SK-N-SH (cell line): ENCODE data around the gene CRYM. TPM values are rescaled to one million over a fixed set of nuclear protein-coding genes. Genes with fewer than 3 reads are reported as not detected.

ENCODE experiments used
- CTCF ChIA-PET: fragments of 300-600, 350-600 bp; formaldehyde crosslinking; extraction: SDS; loops from one replicate; lab custom pipeline; 2021; lab: Yijun Ruan, JAX
- POLR2A ChIA-PET: fragments of 350-600 bp; sonication (Branson Sonifier 250); formaldehyde crosslinking; extraction: SDS; loops from one replicate; lab custom pipeline; 2020; ENCODE audit warnings: antibody characterized with exemption, inconsistent platforms; lab: Yijun Ruan, JAX
- DNase-seq: peaks from one replicate; pipeline ENCODE4 v3.0.0; 2012
- H2AFZ ChIP-seq: fragments of 200-600 bp; sonication (generic); 2 replicates; pipeline ENCODE4 v1.8.1; 2016; ENCODE audit warnings: antibody characterized with exemption, mild to moderate bottlenecking, low read depth
- H3F3A ChIP-seq: fragments of 200-600 bp; sonication (generic); replicated peaks from 2 replicates; pipeline ENCODE3; 2016; ENCODE audit warnings: antibody characterized with exemption, mild to moderate bottlenecking; ENCODE audit not compliant: insufficient read depth
- H3K27ac ChIP-seq, 2 experiments: fragments of 200-500 bp in 1 of 2; fragments of 200-600 bp in 1 of 2; sonication (Bioruptor generic) in 1 of 2; sonication (generic), shearing (Covaris generic) in 1 of 2; 2 replicates each; pipeline versions ENCODE4 v1.5.1 to v1.6.1; 2014 to 2016; ENCODE audit warnings: low read depth in 2 of 2, inconsistent platforms in 1 of 2, low read length in 1 of 2, mild to moderate bottlenecking in 1 of 2, mixed read lengths in 1 of 2
- H3K27me3 ChIP-seq: fragments of 200-600 bp; sonication (generic), shearing (Covaris generic); 2 replicates; pipeline ENCODE4 v1.6.1; 2016; ENCODE audit warnings: mixed run types; ENCODE audit not compliant: insufficient read depth
- H3K36me3 ChIP-seq, 2 experiments: fragments of 200-500 bp in 1 of 2; fragments of 200-600 bp in 1 of 2; sonication (Bioruptor generic) in 1 of 2; sonication (generic) in 1 of 2; replicated peaks in 1 of 2; 2 replicates each; pipeline versions ENCODE3 to v1.5.1; 2014 to 2016; ENCODE audit warnings: low read length in 1 of 2, mild to moderate bottlenecking in 1 of 2; ENCODE audit not compliant: insufficient read depth in 2 of 2, control insufficient read depth in 1 of 2
- H3K4me1 ChIP-seq, 2 experiments: fragments of 200-500 bp in 1 of 2; fragments of 200-600 bp in 1 of 2; sonication (Bioruptor generic) in 1 of 2; sonication (generic), shearing (Covaris generic) in 1 of 2; 2 replicates each; pipeline versions ENCODE4 v1.5.1 to v1.6.1; 2014 to 2016; ENCODE audit warnings: low read depth in 1 of 2, low read length in 1 of 2, mixed run types in 1 of 2; ENCODE audit not compliant: insufficient read depth in 2 of 2, control insufficient read depth in 1 of 2
- H3K4me2 ChIP-seq: fragments of 200-600 bp; sonication (generic), shearing (Covaris generic); 2 replicates; pipeline ENCODE4 v1.6.1; 2017; ENCODE audit warnings: mixed run types
- H3K4me3 ChIP-seq, 2 experiments: fragments of 200-500 bp in 1 of 2; fragments of 200-600 bp in 1 of 2; sonication (Bioruptor generic) in 1 of 2; sonication (generic), shearing (Covaris generic) in 1 of 2; 2 replicates each; pipeline versions ENCODE4 v1.5.1 to v1.8.1; 2014 to 2016; ENCODE audit warnings: low read depth in 2 of 2, inconsistent platforms in 1 of 2, low read length in 1 of 2, mild to moderate bottlenecking in 1 of 2, mixed read lengths in 1 of 2, moderate library complexity in 1 of 2
- H3K79me2 ChIP-seq: fragments of 200-600 bp; sonication (generic); 2 replicates; pipeline ENCODE4 v1.8.1; 2017; ENCODE audit warnings: mild to moderate bottlenecking; ENCODE audit not compliant: insufficient read depth
- H3K9ac ChIP-seq: fragments of 200-600 bp; sonication (generic); 2 replicates; pipeline ENCODE4 v1.6.1; 2017; ENCODE audit warnings: mixed run types
- H3K9me2 ChIP-seq: fragments of 200-600 bp; sonication (generic); 2 replicates; pipeline ENCODE4 v1.6.1; 2017; ENCODE audit warnings: mixed run types
- H3K9me3 ChIP-seq: fragments of 200-600 bp; sonication (generic); 2 replicates; pipeline ENCODE4 v1.6.1; 2017; ENCODE audit warnings: mixed run types, mild to moderate bottlenecking, moderate library complexity
- H4K20me1 ChIP-seq: fragments of 200-600 bp; sonication (generic); 2 replicates; pipeline ENCODE4 v1.6.1; 2017; ENCODE audit warnings: mild to moderate bottlenecking, mixed run types; ENCODE audit not compliant: insufficient read depth
- CTCF ChIP-seq: fragments of 200-600 bp; sonication (generic); IDR thresholded peaks from 2 replicates; pipeline ENCODE4 v1.6.1; 2017; ENCODE audit warnings: antibody characterized with exemption, mild to moderate bottlenecking, moderate library complexity
- ELF1 ChIP-seq: IDR thresholded peaks from 2 replicates; pipeline ENCODE4 v1.4.0; 2012
- EP300 ChIP-seq, 2 experiments: IDR thresholded peaks; 2 replicates each; pipeline versions ENCODE4 v1.4.0 to v1.6.1; 2012; ENCODE audit warnings: borderline replicate concordance in 1 of 2, low read depth in 1 of 2, low read length in 1 of 2
- EZH2phosphoT487 ChIP-seq: fragments of 200-600 bp; sonication (generic); IDR thresholded peaks from 2 replicates; pipeline ENCODE4 v1.6.1; 2017; ENCODE audit warnings: low read depth, mixed run types, mild to moderate bottlenecking, antibody characterized with exemption, moderate library complexity, borderline replicate concordance
- GATA2 ChIP-seq: sonication (generic); formaldehyde crosslinking; IDR thresholded peaks from 2 replicates; pipeline ENCODE4 v1.5.0; 2020; ENCODE audit warnings: mild to moderate bottlenecking, missing genetic modification reagents
- MEF2A ChIP-seq: IDR thresholded peaks from 2 replicates; pipeline ENCODE4 v1.4.0; 2012; ENCODE audit warnings: low read depth, borderline replicate concordance
- MXI1 ChIP-seq: IDR thresholded peaks from 2 replicates; pipeline ENCODE4 v1.6.1; 2012; ENCODE audit warnings: mild to moderate bottlenecking, low read depth, low read length, improper control_type of control experiment
- NFIC ChIP-seq: IDR thresholded peaks from 2 replicates; pipeline ENCODE4 v1.4.0; 2012; ENCODE audit warnings: borderline replicate concordance
- NRF1 ChIP-seq: IDR thresholded peaks from 2 replicates; pipeline ENCODE4 v1.6.1; 2012; ENCODE audit warnings: low read depth, mild to moderate bottlenecking, low read length
- PBX3 ChIP-seq: IDR thresholded peaks from 2 replicates; pipeline ENCODE4; 2012
- POLR2AphosphoS5 ChIP-seq: IDR thresholded peaks from 2 replicates; pipeline ENCODE4 v1.6.1; 2012; ENCODE audit warnings: low read depth, low read length
- RAD21 ChIP-seq: IDR thresholded peaks from 2 replicates; pipeline ENCODE4 v1.6.1; 2012; ENCODE audit warnings: mild to moderate bottlenecking, low read length
- RCOR1 ChIP-seq: fragments of 150-350 bp; IDR thresholded peaks from 2 replicates; pipeline ENCODE4 v1.6.1; 2017; ENCODE audit warnings: antibody characterized with exemption, low read length
- RFX5 ChIP-seq: IDR thresholded peaks from 2 replicates; pipeline ENCODE4 v1.6.1; 2012; ENCODE audit warnings: mild to moderate bottlenecking, improper control_type of control experiment, low read length
- RXRA ChIP-seq: IDR thresholded peaks from 2 replicates; pipeline ENCODE4 v1.4.0; 2012; ENCODE audit warnings: low read depth, mild to moderate bottlenecking, borderline replicate concordance
- TEAD4 ChIP-seq: IDR thresholded peaks from 2 replicates; pipeline ENCODE4 v1.4.0; 2012; ENCODE audit warnings: mild to moderate bottlenecking, borderline replicate concordance; ENCODE audit not compliant: insufficient read depth
- USF2 ChIP-seq: fragments of 150-350 bp; IDR thresholded peaks from 2 replicates; pipeline ENCODE4 v1.6.1; 2017; ENCODE audit warnings: antibody characterized with exemption, low read length, low read depth, borderline replicate concordance
- YY1 ChIP-seq: IDR thresholded peaks from 2 replicates; pipeline ENCODE4 v1.4.0; 2012; ENCODE audit warnings: low read depth, mild to moderate bottlenecking
- WGBS: methylation state at CpG from one replicate; pipeline ENCODE4 v1.1.6; 2017; ENCODE audit warnings: low lambda C conversion rate; 5-methylcytosine and 5-hydroxymethylcytosine counted together
- polyA plus RNA-seq, 3 experiments: library from polyadenylated mRNA; depleted of rRNA; stranded (reverse); fragments of >200 nt; gene quantifications; 2 replicates each; pipeline ENCODE4 v1.2.3, GENCODE V29; 2012
- TF ChIP-seq, protein P1 (sequence below): IDR thresholded peaks from 2 replicates; pipeline ENCODE4 v1.6.1; 2012; ENCODE audit warnings: mild to moderate bottlenecking, low read depth, low read length, moderate library complexity

Gene CRYM
- polyA plus RNA-seq, 1 of the 3 experiments (the other 2 are of a cell fraction): 1.8 TPM

GRCh38 chr16:21267298-21267697 is 10.8 kb downstream of the CRYM start:
- Histone ChIP-seq H3K79me2 (no peaks in the 10 kb centered on the region), H3K9me2 (no peaks in the 10 kb centered on the region), H3K4me1 (peaks cover 0 to 12% of the 10 kb centered on the region in 2 experiments; a peak in 2 of 4 replicates), H3K27ac (no peak overlapping the region), H3K9me3 (no peaks in the 10 kb centered on the region), H3F3A (no peaks in the 10 kb centered on the region), H3K27me3 (no peaks in the 10 kb centered on the region; the same call in 1 of the 2 replicates), H2AFZ (no peak overlapping the region), H4K20me1 (no peaks in the 10 kb centered on the region), H3K4me3 (no peak overlapping the region), H3K4me2 (no peak overlapping the region), H3K36me3 (no peaks in the 10 kb centered on the region), H3K9ac (no peak overlapping the region)
- no peak for DNase-seq
- TF ChIP-seq EP300 (IDR thresholded peaks at IDR 0.05; ENCODE audit: borderline replicate concordance in 1 of 2, low read depth in 1 of 2, low read length in 1 of 2): no peak
- no peak for TF ChIP-seq NFIC
- no peak for TF ChIP-seq ELF1
- TF ChIP-seq EZH2phosphoT487: no peak
- no peak for TF ChIP-seq PBX3
- TF ChIP-seq POLR2AphosphoS5: no peak
- TF ChIP-seq YY1: no peak
- TF ChIP-seq RXRA: no peak
- no peak for TF ChIP-seq RAD21
- no peak for TF ChIP-seq USF2
- CTCF ChIA-PET: interaction anchor here (0.7 to 2.3 kb wide), 4 partner anchors 11 to 79 kb away, joined by 4 to 10 read pairs (median 5); partner anchors contain the start of gene CRYM
- POLR2A ChIA-PET: no interaction called here
- 84% methylated on average over 4 of the region's 4 CpGs for WGBS

DNA sequence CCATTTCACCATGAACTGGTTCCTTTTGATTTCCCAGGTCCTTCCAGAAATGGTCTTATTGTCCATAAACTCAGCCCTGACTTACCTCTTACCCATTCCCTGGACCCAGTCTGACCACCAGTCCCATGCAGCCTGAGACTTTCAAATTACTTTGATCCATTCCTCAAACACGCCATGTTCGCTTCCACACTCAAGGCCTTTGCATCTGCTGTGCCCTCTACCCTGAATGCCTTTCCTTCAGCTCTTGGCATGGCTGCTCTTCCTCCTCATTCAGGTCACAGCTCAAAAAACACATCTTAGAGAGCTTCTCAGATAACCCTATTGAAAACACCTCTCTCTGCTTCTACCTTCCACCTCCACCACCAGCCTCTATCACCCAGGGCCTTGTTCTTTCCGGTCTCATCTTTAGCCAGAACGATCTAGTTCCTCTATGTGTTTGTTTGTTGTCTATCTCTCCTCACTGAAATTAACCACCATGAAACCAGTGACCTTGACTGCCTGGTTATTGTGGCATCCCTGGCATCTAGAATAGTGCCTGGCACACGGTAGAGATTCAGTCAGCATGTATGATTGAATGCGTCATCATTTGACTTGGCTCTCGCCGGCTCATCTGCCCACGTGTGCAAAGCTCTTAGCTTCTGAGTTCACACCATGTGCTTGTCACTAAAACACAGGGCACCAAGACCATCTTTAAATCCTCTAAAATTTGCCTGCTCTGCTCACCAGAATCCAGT is 12.8 kb downstream of the CRYM start:
- ChIA-PET POLR2A (no interaction called here), CTCF (interaction anchor here (1.5 to 2.8 kb wide), 5 partner anchors 10 to 77 kb away, joined by 5 to 10 read pairs (median 6); partner anchors contain the start of gene CRYM)
- peaks cover 3 to 14% of the 10 kb centered on the region in 2 experiments; a peak in 2 of 4 replicates for H3K4me1 ChIP-seq
- no peaks in the 10 kb centered on the region for H3K79me2 ChIP-seq
- no peaks in the 10 kb centered on the region; the same call in 1 of the 2 replicates for H3K27me3 ChIP-seq
- H3K27ac ChIP-seq: no peak overlapping the region
- no peak overlapping the region for H3K4me2 ChIP-seq
- no peak for TF ChIP-seq YY1
- no peak for TF ChIP-seq CTCF
- TF ChIP-seq RFX5: no peak
- TF ChIP-seq NRF1: no peak
- TF ChIP-seq RCOR1: no peak
- no peak for TF ChIP-seq MEF2A
- TF ChIP-seq MXI1: no peak
- TF ChIP-seq GATA2: no peak
- TF ChIP-seq RXRA: no peak
- TF ChIP-seq, protein P1, sequence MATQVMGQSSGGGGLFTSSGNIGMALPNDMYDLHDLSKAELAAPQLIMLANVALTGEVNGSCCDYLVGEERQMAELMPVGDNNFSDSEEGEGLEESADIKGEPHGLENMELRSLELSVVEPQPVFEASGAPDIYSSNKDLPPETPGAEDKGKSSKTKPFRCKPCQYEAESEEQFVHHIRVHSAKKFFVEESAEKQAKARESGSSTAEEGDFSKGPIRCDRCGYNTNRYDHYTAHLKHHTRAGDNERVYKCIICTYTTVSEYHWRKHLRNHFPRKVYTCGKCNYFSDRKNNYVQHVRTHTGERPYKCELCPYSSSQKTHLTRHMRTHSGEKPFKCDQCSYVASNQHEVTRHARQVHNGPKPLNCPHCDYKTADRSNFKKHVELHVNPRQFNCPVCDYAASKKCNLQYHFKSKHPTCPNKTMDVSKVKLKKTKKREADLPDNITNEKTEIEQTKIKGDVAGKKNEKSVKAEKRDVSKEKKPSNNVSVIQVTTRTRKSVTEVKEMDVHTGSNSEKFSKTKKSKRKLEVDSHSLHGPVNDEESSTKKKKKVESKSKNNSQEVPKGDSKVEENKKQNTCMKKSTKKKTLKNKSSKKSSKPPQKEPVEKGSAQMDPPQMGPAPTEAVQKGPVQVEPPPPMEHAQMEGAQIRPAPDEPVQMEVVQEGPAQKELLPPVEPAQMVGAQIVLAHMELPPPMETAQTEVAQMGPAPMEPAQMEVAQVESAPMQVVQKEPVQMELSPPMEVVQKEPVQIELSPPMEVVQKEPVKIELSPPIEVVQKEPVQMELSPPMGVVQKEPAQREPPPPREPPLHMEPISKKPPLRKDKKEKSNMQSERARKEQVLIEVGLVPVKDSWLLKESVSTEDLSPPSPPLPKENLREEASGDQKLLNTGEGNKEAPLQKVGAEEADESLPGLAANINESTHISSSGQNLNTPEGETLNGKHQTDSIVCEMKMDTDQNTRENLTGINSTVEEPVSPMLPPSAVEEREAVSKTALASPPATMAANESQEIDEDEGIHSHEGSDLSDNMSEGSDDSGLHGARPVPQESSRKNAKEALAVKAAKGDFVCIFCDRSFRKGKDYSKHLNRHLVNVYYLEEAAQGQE: no peak
- no peak for TF ChIP-seq TEAD4
- H3K4me3 ChIP-seq: no peak overlapping the region
- H4K20me1 ChIP-seq: no peaks in the 10 kb centered on the region
- 92% methylated on average over 9 of the region's 9 CpGs for WGBS
- no peaks in the 10 kb centered on the region for H3K36me3 ChIP-seq
- DNase-seq: no peak
- no peaks in the 10 kb centered on the region for H3K9me3 ChIP-seq
- no peaks in the 10 kb centered on the region for H3F3A ChIP-seq
- H3K9me2 ChIP-seq: no peaks in the 10 kb centered on the region
- H2AFZ ChIP-seq: no peak overlapping the region
- H3K9ac ChIP-seq: no peak overlapping the region
